A375 (cell line): ENCODE data around the gene DCDC1. TPM values are rescaled to one million over a fixed set of nuclear protein-coding genes. Genes with fewer than 3 reads are reported as not detected.

ENCODE experiments used
- total RNA-seq: library from RNA; depleted of rRNA; stranded (reverse); fragments of >200 nt; shearing (Covaris generic); gene quantifications from 2 replicates; pipeline ENCODE4 v1.2.3, GENCODE V29; 2014; rRNA removed

DCDC1 gene
- not detected in 2 replicates for total RNA-seq

GRCh38 chr11:31369348-31370329 lies at the start of gene DCDC1, which contains the start of gene DNAJC24:
TSS of gene DCDC1 (minus strand) at chr11:31369739. CDS start at chr11:31328280, 41,459 bp downstream.
TSS of gene DNAJC24 (plus strand) at chr11:31369860. CDS start at chr11:31370749, 889 bp downstream.

Other genes with a start within 250 kb of the DCDC1 start
- 16.3 and 17.9 TPM in 2 replicates for gene DNAJC24, start 121 bp upstream of the DCDC1 start, total RNA-seq
- 21.9 and 36.3 TPM in 2 replicates for gene IMMP1L, start 139.9 kb upstream of the DCDC1 start, total RNA-seq
- gene ELP4, start 140.0 kb upstream of the DCDC1 start, total RNA-seq: 17.7 and 17.9 TPM in 2 replicates